ENCODE results near the gene PFN3. TPM values are rescaled to one million over a fixed set of nuclear protein-coding genes. Genes with fewer than 3 reads are reported as not detected.

The PFN3 gene
- total and polyA plus RNA-seq, 2 of the 4 experiments (the other 2 are of a cell fraction): not detected

GRCh38 chr5:177440990-177441780 is 40.7 kb upstream of the PFN3 start (continued):
- no peak for TF ChIP-seq CTCF (conservative IDR thresholded peaks at IDR 0.05; ENCODE audit: low read depth, low read length)

Data from IMR-90 (cell line).